Endodermal cell (in vitro differentiated cells): Measurements from ENCODE around the gene FLOT2. TPM values are rescaled to one million over a fixed set of nuclear protein-coding genes. Genes with fewer than 3 reads are reported as not detected.

Experiments used
- DNase-seq: peaks from one replicate; pipeline ENCODE4 v3.0.0-alpha.2; 2017
- H3K27ac ChIP-seq: 2 replicates; pipeline ENCODE4 v1.5.1; 2013; ENCODE audit warnings: mild to moderate bottlenecking, low read depth, low read length, moderate library complexity
- H3K27me3 ChIP-seq: 2 replicates; pipeline ENCODE4 v1.6.1; 2013; ENCODE audit warnings: mild to moderate bottlenecking, low read length, moderate library complexity; ENCODE audit not compliant: insufficient read depth, control insufficient read depth, poor library complexity, severe bottlenecking
- H3K36me3 ChIP-seq: 2 replicates; pipeline ENCODE4 v1.7.0; 2013; ENCODE audit warnings: mild to moderate bottlenecking, low read length, moderate library complexity; ENCODE audit not compliant: control insufficient read depth, insufficient read depth
- H3K4me1 ChIP-seq: one replicate; pipeline ENCODE4 v1.7.0; 2013; ENCODE audit warnings: low read length; ENCODE audit not compliant: control insufficient read depth, insufficient read depth
- H3K4me3 ChIP-seq: 2 replicates; pipeline ENCODE4 v1.5.1; 2013; ENCODE audit warnings: mild to moderate bottlenecking, low read length, moderate library complexity
- H3K9ac ChIP-seq: 2 replicates; pipeline ENCODE4 v1.6.1; 2013; ENCODE audit warnings: mild to moderate bottlenecking, low read length, moderate library complexity; ENCODE audit not compliant: poor library complexity, severe bottlenecking; ENCODE audit errors: extremely low read depth
- H3K9me3 ChIP-seq: 2 replicates; pipeline ENCODE4 v1.6.1; 2013; ENCODE audit warnings: mild to moderate bottlenecking, low read length, moderate library complexity; ENCODE audit not compliant: control insufficient read depth
- H3K27ac Mint-ChIP-seq: 2 replicates; pipeline ENCODE4 v1.8.0; 2020; ENCODE audit warnings: mixed read lengths
- H3K27me3 Mint-ChIP-seq: 2 replicates; pipeline ENCODE4 v1.8.0; 2021; ENCODE audit warnings: mild to moderate bottlenecking, mixed read lengths; ENCODE audit not compliant: insufficient read depth
- H3K36me3 Mint-ChIP-seq: 2 replicates; pipeline ENCODE4 v1.8.0; 2020; ENCODE audit warnings: low read depth, mixed read lengths
- H3K4me1 Mint-ChIP-seq: 2 replicates; pipeline ENCODE4 v1.8.0; 2020; ENCODE audit warnings: mixed read lengths
- H3K4me3 Mint-ChIP-seq: 2 replicates; pipeline ENCODE4 v1.8.0; 2020; ENCODE audit warnings: mild to moderate bottlenecking, moderate library complexity, mixed read lengths
- H3K9me3 Mint-ChIP-seq: 2 replicates; pipeline ENCODE4 v1.8.0; 2020; ENCODE audit warnings: mild to moderate bottlenecking, mixed read lengths
- WGBS, 2 experiments: methylation state at CpG; one replicate each; pipeline versions ENCODE4 v1.1.5 to v1.1.7; 2013; ENCODE audit warnings: missing lambda C conversion rate in 2 of 2, mixed read lengths in 1 of 2; ENCODE audit not compliant: insufficient coverage in 1 of 2, insufficient read length in 1 of 2; 5-methylcytosine and 5-hydroxymethylcytosine counted together
- total RNA-seq, 2 donors: library from RNA; stranded (reverse); fragmentation: NEBNext Ultra II Directional in 1 of 2; extraction: Animal tissue kit (Norgen Biotek cat#: 25700) in 1 of 2; gene quantifications; 2 replicates in 1 of 2; 3 replicates in 1 of 2; pipeline ENCODE4 v1.2.1, GENCODE V29; 2021
- TF ChIP-seq, protein P1 (sequence below): fragments of 200-600 bp; sonication (generic); conservative IDR thresholded peaks from 2 replicates; pipeline ENCODE4 v1.5.0; 2021; ENCODE audit warnings: antibody characterized with exemption, mild to moderate bottlenecking

The FLOT2 gene
- total RNA-seq, 2 donors from 2014 or later, result 195 to 215 TPM

- Mint-ChIP-seq H3K4me3 (peak overlapping the region; percentile 67), H3K27ac (peak overlapping the region; percentile 67), H3K27me3 (no peaks in the 10 kb centered on the region), H3K4me1 (peaks cover 7% of the 10 kb centered on the region), H3K36me3 (peaks cover 28% of the 10 kb centered on the region), H3K9me3 (no peaks in the 10 kb centered on the region)
- DNase-seq, result no peak
- no peaks in the 10 kb centered on the region for H3K4me1 ChIP-seq
- peak overlapping the region; percentile 93 for H3K4me3 ChIP-seq
- peak overlapping the region; percentile 73 for H3K27ac ChIP-seq
- TF ChIP-seq, protein P1, sequence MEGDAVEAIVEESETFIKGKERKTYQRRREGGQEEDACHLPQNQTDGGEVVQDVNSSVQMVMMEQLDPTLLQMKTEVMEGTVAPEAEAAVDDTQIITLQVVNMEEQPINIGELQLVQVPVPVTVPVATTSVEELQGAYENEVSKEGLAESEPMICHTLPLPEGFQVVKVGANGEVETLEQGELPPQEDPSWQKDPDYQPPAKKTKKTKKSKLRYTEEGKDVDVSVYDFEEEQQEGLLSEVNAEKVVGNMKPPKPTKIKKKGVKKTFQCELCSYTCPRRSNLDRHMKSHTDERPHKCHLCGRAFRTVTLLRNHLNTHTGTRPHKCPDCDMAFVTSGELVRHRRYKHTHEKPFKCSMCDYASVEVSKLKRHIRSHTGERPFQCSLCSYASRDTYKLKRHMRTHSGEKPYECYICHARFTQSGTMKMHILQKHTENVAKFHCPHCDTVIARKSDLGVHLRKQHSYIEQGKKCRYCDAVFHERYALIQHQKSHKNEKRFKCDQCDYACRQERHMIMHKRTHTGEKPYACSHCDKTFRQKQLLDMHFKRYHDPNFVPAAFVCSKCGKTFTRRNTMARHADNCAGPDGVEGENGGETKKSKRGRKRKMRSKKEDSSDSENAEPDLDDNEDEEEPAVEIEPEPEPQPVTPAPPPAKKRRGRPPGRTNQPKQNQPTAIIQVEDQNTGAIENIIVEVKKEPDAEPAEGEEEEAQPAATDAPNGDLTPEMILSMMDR, result no peak
- H3K36me3 ChIP-seq, result peaks cover 35% of the 10 kb centered on the region
- no peaks in the 10 kb centered on the region for H3K27me3 ChIP-seq
- 4 to 14% methylated on average over 20 to 62 of the region's 62 CpGs for WGBS, 2 experiments
- H3K9me3 ChIP-seq, result no peaks in the 10 kb centered on the region
- H3K9ac ChIP-seq, result peak overlapping the region; percentile 64
These were observed 4.6 kb upstream of the FLOT2 start for GRCh38 chr17:28901866-28902818.

DNA sequence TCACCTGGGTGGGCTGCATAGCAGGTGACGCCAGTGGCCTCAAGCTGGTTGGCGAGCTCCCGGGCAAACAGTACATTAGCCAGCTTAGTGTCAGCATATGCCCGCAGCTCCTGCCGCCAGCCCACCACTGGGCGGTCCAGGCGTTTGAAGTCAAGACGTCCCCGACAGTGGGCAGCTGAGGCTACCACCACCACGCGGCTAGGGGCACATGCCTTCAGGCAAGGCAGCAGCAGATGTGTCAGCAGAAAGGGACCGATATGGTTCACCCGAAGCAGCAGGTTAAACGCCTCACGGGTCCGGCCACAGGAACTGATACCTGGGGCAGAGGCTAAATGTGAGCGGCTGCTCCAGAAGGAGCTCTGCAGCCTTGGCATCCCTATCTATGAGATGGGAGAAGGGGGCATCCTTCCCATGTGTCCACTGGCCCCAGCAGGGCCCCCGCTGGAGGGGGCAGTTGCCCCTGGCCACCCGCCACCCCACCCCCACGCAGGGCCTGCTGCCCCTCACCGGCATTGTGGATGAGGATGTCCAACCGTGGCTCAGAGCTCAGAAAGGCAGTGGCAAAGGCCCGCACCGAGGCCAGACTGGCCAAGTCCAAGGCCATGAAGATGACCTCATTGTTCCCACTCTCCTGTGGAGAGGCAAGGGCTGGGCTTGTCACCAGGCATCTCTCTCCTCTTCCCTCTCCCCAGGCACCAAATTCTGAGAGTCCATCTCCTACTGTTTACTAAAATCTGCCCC, 3.6 kb upstream of the FLOT2 start:
- Mint-ChIP-seq H3K9me3 (no peaks in the 10 kb centered on the region), H3K36me3 (peaks cover 20% of the 10 kb centered on the region), H3K4me3 (peak overlapping the region; percentile 67), H3K27me3 (no peaks in the 10 kb centered on the region), H3K27ac (no peak overlapping the region), H3K4me1 (peaks cover 14% of the 10 kb centered on the region)
- H3K27ac ChIP-seq, result no peak overlapping the region
- no peaks in the 10 kb centered on the region for H3K4me1 ChIP-seq
- H3K27me3 ChIP-seq, result no peaks in the 10 kb centered on the region
- peak; percentile 47 for DNase-seq
- WGBS, 2 experiments, result 94 to 98% methylated on average over 20 to 24 of the region's 24 CpGs
- H3K9me3 ChIP-seq, result no peaks in the 10 kb centered on the region
- peak overlapping the region; percentile 93 for H3K4me3 ChIP-seq
- TF ChIP-seq, protein P1, result no peak
- peaks cover 25% of the 10 kb centered on the region for H3K36me3 ChIP-seq
- H3K9ac ChIP-seq, result no peak overlapping the region

DNA sequence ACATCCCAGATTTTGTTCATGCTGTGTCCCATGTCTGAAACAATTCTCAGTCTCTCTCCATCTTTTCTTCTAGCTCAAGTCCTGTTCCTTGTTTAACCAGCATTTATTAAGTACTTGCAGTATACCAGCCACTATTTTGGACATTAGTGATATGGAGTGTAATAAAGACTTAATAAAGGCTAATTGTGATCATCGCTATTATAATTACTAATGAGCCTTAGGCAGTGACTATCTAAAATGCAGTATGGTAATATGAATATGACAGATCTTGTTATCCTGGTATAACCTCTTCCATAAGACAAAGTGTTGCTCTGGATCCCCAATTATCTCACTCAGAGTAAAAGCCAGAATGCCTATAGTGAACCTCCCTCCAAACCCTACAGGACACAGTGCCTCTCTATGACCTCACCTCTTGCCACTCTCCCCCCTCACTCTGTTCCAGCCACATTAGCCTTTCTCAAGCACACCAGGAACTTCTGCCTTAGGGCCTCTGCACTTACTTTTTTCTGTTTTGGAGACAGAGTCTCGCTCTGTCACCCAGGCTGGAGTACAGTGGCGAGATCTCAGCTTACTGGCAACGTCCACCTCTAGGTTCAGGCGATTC, 1.8 kb upstream of the FLOT2 start:
- no peaks in the 10 kb centered on the region for H3K9me3 ChIP-seq
- no peak overlapping the region for H3K9ac ChIP-seq
- Mint-ChIP-seq H3K4me1 (peaks cover 19% of the 10 kb centered on the region), H3K27ac (no peak overlapping the region), H3K36me3 (peaks cover 18% of the 10 kb centered on the region), H3K9me3 (no peaks in the 10 kb centered on the region), H3K27me3 (no peaks in the 10 kb centered on the region), H3K4me3 (peak overlapping the region; percentile 24)
- WGBS, 2 experiments, result 97 to 100% methylated on average over 4 to 5 of the region's 5 CpGs
- no peaks in the 10 kb centered on the region for H3K27me3 ChIP-seq
- DNase-seq, result peak; percentile 36
- no peaks in the 10 kb centered on the region for H3K4me1 ChIP-seq
- H3K36me3 ChIP-seq, result peaks cover 20% of the 10 kb centered on the region
- no peak overlapping the region for H3K27ac ChIP-seq
- TF ChIP-seq, protein P1, result no peak
- H3K4me3 ChIP-seq, result no peak overlapping the region
